HFFc6 (cell line): Measurements from ENCODE around the gene HOXB6. TPM values are rescaled to one million over a fixed set of nuclear protein-coding genes. Genes with fewer than 3 reads are reported as not detected.

Source experiments
- DNase-seq: peaks from one replicate; pipeline ENCODE4 v3.0.0-alpha.2; 2018
- H3K27ac Mint-ChIP-seq: 2 replicates; pipeline ENCODE4 v1.8.0; 2020; ENCODE audit warnings: mild to moderate bottlenecking, mixed read lengths
- H3K27me3 Mint-ChIP-seq: 2 replicates; pipeline ENCODE4 v1.8.0; 2021; ENCODE audit warnings: mild to moderate bottlenecking, moderate library complexity, mixed read lengths; ENCODE audit not compliant: insufficient read depth
- H3K36me3 Mint-ChIP-seq: 2 replicates; pipeline ENCODE4 v1.8.0; 2021; ENCODE audit warnings: low read depth, mixed read lengths
- H3K4me1 Mint-ChIP-seq: 2 replicates; pipeline ENCODE4 v1.8.0; 2020; ENCODE audit warnings: low read depth, mixed read lengths
- H3K4me3 Mint-ChIP-seq: 2 replicates; pipeline ENCODE4 v1.8.0; 2020; ENCODE audit warnings: mild to moderate bottlenecking, moderate library complexity, mixed read lengths
- H3K9me3 Mint-ChIP-seq: 2 replicates; pipeline ENCODE4 v1.8.0; 2020; ENCODE audit warnings: mild to moderate bottlenecking, mixed read lengths
- total RNA-seq, 6 experiments: library from RNA; stranded (reverse); fragmentation: NEBNext Ultra II Directional; extraction: Animal tissue kit (Norgen Biotek cat#: 25700); gene quantifications; 2 replicates in 1 of 6; 3 replicates in 5 of 6; pipeline ENCODE4 v1.2.3, GENCODE V29; 2021
- TF ChIP-seq, protein P1 (sequence below): fragments of 200-600 bp; sonication (generic); IDR thresholded peaks from 2 replicates; pipeline ENCODE4 v1.5.0; 2021; ENCODE audit warnings: antibody characterized with exemption, mild to moderate bottlenecking

HOXB6 gene
- total RNA-seq, 6 experiments from 2014 or later = not detected

DNA sequence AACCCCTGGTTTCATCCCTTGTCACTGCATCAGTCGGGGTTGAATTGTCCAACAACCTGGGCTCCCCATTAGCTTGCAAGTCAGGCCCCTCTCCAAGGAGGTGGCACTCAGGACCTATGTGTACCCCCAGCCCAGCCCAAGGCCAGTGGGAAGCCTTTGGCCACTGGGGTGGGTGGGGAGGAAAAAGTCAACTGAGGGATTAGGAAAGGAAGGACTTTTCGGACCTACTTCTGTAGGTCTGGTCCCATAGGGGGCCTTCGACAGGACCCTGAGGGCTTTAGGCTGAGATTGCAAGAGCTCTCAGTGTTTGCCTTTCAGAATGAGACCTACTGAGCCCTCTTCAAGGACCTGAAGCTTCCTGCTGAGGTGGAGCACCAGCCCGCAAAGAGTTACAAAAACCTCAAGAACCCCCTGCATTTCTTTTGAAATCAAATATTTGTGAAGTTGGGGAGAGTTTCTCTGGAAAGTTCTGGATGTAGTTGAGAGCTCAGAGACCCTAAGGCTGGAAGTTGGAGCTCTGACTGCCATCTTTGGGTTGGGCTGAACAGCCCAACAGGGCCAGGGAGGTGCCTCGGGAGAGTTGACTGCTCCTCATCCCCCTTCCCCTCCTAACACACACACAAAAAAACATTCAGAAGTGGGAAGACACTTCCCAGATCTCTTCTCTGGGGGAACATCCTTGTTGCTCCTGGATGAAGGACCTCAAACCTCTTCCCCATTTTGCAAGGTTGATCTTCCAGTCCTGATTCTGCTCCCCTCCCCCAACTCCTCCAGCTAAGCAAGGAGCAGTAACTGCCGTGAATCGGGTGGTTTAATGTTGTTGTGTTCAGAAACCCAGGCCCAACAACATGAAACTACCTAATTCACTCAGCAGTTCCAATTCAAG is 27.1 kb upstream of the HOXB6 start:
- no peak overlapping the region for H3K4me3 Mint-ChIP-seq
- peaks cover 84% of the 10 kb centered on the region for H3K27me3 Mint-ChIP-seq
- H3K36me3 Mint-ChIP-seq = no peaks in the 10 kb centered on the region
- no peak overlapping the region for H3K27ac Mint-ChIP-seq
- no peaks in the 10 kb centered on the region for H3K4me1 Mint-ChIP-seq
- H3K9me3 Mint-ChIP-seq = no peaks in the 10 kb centered on the region
- TF ChIP-seq, protein P1, sequence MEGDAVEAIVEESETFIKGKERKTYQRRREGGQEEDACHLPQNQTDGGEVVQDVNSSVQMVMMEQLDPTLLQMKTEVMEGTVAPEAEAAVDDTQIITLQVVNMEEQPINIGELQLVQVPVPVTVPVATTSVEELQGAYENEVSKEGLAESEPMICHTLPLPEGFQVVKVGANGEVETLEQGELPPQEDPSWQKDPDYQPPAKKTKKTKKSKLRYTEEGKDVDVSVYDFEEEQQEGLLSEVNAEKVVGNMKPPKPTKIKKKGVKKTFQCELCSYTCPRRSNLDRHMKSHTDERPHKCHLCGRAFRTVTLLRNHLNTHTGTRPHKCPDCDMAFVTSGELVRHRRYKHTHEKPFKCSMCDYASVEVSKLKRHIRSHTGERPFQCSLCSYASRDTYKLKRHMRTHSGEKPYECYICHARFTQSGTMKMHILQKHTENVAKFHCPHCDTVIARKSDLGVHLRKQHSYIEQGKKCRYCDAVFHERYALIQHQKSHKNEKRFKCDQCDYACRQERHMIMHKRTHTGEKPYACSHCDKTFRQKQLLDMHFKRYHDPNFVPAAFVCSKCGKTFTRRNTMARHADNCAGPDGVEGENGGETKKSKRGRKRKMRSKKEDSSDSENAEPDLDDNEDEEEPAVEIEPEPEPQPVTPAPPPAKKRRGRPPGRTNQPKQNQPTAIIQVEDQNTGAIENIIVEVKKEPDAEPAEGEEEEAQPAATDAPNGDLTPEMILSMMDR = no peak
- DNase-seq = no peak

DNA sequence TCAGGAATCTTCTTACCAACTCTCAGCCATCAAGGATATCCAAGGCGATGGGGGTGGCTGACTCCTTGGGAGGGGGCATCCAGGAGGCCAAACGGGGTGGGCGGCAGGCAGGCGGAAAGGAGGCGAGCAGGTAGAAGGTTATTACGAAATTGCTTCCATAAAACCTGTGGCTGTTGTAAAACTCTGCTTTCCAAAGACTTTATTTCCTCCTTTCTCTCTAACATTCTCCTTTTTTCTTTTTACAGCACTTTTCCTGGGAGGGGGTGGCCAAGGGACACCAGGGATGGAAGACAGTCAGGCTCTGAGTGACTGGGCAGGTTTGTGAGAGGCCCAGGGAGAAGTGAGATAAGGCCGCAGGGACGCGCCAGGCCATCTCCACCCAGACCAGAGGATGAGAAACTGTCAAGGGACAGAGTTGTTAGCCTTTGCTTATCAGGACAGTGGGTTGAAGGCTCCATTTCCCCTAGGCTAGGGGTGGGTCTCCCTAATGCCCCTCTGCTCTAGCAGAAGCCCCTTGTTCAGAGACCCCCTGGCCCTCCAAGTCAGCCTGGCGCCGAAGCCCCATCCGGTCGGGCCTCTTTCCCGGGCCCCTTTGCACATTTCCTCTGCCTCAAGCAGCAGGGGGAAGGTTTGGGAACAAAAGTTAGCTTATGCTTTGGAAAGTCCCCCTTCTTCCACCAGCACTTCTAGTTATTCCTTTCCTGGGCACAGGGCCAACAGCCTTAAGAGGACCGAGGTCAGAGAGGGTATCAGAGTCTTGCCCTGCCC is 26.3 kb upstream of the HOXB6 start:
- Mint-ChIP-seq H3K36me3 (no peaks in the 10 kb centered on the region), H3K27ac (no peak overlapping the region), H3K4me3 (no peak overlapping the region), H3K4me1 (no peaks in the 10 kb centered on the region), H3K27me3 (peaks cover 80% of the 10 kb centered on the region), H3K9me3 (no peaks in the 10 kb centered on the region)
- TF ChIP-seq, protein P1 = no peak
- DNase-seq = no peak

DNA sequence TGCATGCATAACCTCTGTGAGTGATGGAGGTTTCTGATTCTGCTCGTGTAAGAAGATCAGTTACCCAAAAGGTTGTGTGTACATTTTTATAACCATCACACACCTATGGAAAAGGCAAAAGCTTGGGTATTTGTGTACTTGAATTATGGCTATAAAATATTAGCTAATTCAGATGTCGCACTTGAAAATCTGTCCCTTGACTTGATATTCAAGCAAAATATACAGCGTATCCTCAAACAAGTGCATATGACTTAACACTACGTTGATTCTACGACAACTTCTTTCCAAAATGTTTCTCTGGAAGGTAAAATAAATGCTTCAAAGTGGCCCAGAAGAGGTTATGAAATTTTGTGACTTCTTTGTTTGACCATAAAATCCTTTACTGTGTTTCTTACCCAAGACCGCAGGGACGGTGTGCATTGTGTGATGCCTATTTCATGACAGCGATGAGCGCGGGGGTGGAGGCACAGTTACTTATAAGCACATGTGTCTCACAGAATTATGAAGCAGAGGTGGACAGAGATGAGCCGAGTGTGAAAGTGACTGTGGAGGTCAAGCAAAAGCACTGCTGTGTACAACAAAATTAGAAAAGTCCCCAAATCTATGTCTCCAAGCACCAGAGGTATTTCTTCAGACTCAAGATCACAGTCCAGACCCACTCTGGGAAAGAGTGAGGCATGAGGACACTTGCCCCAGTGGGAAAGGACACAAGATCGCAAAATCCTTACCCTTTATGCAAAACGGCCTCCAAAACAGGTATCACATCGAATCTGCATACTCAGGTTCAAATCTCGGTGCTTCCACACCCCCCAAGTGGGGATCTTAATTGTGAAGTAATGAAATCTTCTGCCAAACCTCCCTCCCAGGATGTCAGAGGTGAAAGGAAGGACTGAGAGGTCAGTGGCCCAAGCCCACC is 25.5 kb upstream of the HOXB6 start:
- Mint-ChIP-seq H3K36me3 (no peaks in the 10 kb centered on the region), H3K9me3 (no peaks in the 10 kb centered on the region), H3K27ac (no peak overlapping the region), H3K4me3 (no peak overlapping the region), H3K27me3 (peaks cover 75% of the 10 kb centered on the region), H3K4me1 (no peaks in the 10 kb centered on the region)
- TF ChIP-seq, protein P1 = no peak
- DNase-seq = no peak

DNA sequence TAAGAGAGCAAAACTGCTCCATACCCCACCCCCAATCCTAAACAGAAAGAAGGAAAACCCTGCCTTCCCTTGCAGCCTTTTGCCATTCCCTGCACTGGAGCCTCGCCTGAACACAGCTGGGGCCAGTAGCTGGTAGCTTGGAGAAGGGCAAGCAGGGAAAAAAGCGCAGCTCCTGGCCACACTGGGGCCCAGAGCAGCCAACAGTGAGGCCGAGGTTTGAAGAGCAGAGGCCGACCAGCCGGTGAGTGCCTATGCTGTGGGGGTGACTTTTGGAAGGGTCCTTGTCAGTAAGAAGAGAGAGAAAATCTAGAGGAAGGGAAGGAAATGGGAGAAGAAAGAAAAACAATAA is 24.6 kb upstream of the HOXB6 start:
- no peaks in the 10 kb centered on the region for H3K36me3 Mint-ChIP-seq
- no peak for DNase-seq
- H3K27me3 Mint-ChIP-seq = peaks cover 69% of the 10 kb centered on the region
- no peaks in the 10 kb centered on the region for H3K9me3 Mint-ChIP-seq
- TF ChIP-seq, protein P1 = no peak
- no peak overlapping the region for H3K4me3 Mint-ChIP-seq
- no peaks in the 10 kb centered on the region for H3K4me1 Mint-ChIP-seq
- H3K27ac Mint-ChIP-seq = no peak overlapping the region

DNA sequence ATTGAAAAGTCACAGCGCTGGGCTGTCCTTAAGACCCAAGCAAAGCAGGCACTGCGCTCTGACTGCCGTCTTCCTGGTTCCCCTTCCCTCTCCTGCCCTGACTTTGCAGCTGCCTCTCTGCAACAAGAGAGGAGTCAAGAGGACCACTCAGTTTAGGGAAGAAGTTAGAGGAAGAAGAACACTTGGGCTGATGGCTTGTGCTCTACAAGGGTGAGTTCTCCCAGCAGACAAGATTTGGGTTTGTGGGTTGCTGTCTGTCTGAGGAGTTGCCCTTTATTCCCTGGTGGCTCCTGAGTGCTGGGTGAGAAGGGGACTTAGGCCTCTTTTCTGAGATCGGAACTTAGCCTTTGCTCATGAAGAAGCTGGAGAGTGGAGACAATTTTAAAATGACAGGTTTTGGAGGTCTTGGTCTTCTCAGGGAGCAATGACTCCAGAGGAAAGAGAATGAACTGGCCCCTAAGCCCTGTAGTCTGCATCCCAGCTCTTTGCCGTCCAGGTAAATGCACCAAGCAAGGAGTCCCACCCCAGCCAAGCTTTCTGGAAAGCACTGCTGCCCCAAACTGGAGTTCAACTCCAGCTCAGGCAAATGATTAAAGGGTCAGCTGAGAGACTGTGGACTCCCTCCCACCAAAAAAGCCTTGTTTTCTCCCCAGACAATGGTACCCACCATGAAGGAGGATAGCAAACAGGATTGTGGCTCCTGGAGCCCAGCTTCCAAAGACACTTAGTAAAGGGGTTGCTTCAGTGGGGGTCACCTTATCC is 24.0 kb upstream of the HOXB6 start:
- peaks cover 70% of the 10 kb centered on the region for H3K27me3 Mint-ChIP-seq
- H3K9me3 Mint-ChIP-seq = no peaks in the 10 kb centered on the region
- no peak for DNase-seq
- TF ChIP-seq, protein P1 = no peak
- H3K36me3 Mint-ChIP-seq = no peaks in the 10 kb centered on the region
- no peak overlapping the region for H3K4me3 Mint-ChIP-seq
- H3K4me1 Mint-ChIP-seq = no peaks in the 10 kb centered on the region
- no peak overlapping the region for H3K27ac Mint-ChIP-seq
